HFFc6 (cell line): ENCODE measurements around the gene EXOC6. TPM values are rescaled to one million over a fixed set of nuclear protein-coding genes. Genes with fewer than 3 reads are reported as not detected.

ENCODE experiments used
- DNase-seq: peaks from one replicate; pipeline ENCODE4 v3.0.0-alpha.2; 2018
- H3K27ac Mint-ChIP-seq: 2 replicates; pipeline ENCODE4 v1.8.0; 2020; ENCODE audit warnings: mild to moderate bottlenecking, mixed read lengths
- H3K27me3 Mint-ChIP-seq: 2 replicates; pipeline ENCODE4 v1.8.0; 2021; ENCODE audit warnings: mild to moderate bottlenecking, moderate library complexity, mixed read lengths; ENCODE audit not compliant: insufficient read depth
- H3K36me3 Mint-ChIP-seq: 2 replicates; pipeline ENCODE4 v1.8.0; 2021; ENCODE audit warnings: low read depth, mixed read lengths
- H3K4me1 Mint-ChIP-seq: 2 replicates; pipeline ENCODE4 v1.8.0; 2020; ENCODE audit warnings: low read depth, mixed read lengths
- H3K4me3 Mint-ChIP-seq: 2 replicates; pipeline ENCODE4 v1.8.0; 2020; ENCODE audit warnings: mild to moderate bottlenecking, moderate library complexity, mixed read lengths
- H3K9me3 Mint-ChIP-seq: 2 replicates; pipeline ENCODE4 v1.8.0; 2020; ENCODE audit warnings: mild to moderate bottlenecking, mixed read lengths
- total RNA-seq, 6 experiments: library from RNA; stranded (reverse); fragmentation: NEBNext Ultra II Directional; extraction: Animal tissue kit (Norgen Biotek cat#: 25700); gene quantifications; 2 replicates in 1 of 6; 3 replicates in 5 of 6; pipeline ENCODE4 v1.2.3, GENCODE V29; 2021
- TF ChIP-seq, protein P1 (sequence below): fragments of 200-600 bp; sonication (generic); IDR thresholded peaks from 2 replicates; pipeline ENCODE4 v1.5.0; 2021; ENCODE audit warnings: antibody characterized with exemption, mild to moderate bottlenecking

The EXOC6 gene
- total RNA-seq, 6 experiments from 2014 or later: 5.7 to 8.6 (median 6.3) TPM

DNA sequence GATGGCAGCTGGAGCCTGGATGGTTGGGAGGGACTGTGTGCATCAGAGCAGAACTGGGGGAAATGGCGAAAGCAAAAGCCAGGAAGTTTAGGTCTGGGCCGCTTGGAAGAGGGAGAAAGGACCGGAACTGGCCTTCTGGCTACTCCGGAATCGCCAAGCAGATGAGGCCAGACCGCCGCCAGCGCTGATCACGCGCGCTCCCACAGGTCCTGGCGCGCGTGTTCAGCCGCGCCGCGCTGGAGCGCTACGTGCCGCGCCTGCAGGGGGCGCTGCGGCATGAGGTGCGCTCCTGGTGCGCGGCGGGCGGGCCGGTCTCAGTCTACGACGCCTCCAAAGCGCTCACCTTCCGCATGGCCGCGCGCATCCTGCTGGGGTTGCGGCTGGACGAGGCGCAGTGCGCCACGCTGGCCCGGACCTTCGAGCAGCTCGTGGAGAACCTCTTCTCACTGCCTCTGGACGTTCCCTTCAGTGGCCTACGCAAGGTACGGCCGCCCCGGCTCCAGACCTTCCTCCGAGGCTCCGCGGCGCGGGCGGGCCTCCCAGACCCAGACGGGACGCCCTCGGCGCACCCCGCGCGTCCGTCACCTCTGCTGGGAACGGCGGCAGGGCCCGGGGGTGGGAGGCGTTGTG lies 214.3 kb downstream of the EXOC6 start:
- TF ChIP-seq, protein P1, sequence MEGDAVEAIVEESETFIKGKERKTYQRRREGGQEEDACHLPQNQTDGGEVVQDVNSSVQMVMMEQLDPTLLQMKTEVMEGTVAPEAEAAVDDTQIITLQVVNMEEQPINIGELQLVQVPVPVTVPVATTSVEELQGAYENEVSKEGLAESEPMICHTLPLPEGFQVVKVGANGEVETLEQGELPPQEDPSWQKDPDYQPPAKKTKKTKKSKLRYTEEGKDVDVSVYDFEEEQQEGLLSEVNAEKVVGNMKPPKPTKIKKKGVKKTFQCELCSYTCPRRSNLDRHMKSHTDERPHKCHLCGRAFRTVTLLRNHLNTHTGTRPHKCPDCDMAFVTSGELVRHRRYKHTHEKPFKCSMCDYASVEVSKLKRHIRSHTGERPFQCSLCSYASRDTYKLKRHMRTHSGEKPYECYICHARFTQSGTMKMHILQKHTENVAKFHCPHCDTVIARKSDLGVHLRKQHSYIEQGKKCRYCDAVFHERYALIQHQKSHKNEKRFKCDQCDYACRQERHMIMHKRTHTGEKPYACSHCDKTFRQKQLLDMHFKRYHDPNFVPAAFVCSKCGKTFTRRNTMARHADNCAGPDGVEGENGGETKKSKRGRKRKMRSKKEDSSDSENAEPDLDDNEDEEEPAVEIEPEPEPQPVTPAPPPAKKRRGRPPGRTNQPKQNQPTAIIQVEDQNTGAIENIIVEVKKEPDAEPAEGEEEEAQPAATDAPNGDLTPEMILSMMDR: peak; percentile 79
- DNase-seq: no peak
- no peaks in the 10 kb centered on the region for H3K9me3 Mint-ChIP-seq
- H3K4me3 Mint-ChIP-seq: peak overlapping the region; percentile 83
- H3K27ac Mint-ChIP-seq: no peak overlapping the region
- H3K4me1 Mint-ChIP-seq: peaks cover 24% of the 10 kb centered on the region
- peaks cover 47% of the 10 kb centered on the region for H3K27me3 Mint-ChIP-seq
- H3K36me3 Mint-ChIP-seq: no peaks in the 10 kb centered on the region; the same call in 1 of the 2 replicates

GRCh38 chr10:93063144-93063976 lies 215.0 kb downstream of the EXOC6 start:
- TF ChIP-seq, protein P1: no peak
- Mint-ChIP-seq H3K27me3 (peaks cover 52% of the 10 kb centered on the region), H3K27ac (no peak overlapping the region), H3K9me3 (no peaks in the 10 kb centered on the region), H3K4me3 (peak overlapping the region; percentile 59), H3K4me1 (peaks cover 24% of the 10 kb centered on the region), H3K36me3 (no peaks in the 10 kb centered on the region; the same call in 1 of the 2 replicates)
- no peak for DNase-seq

GRCh38 chr10:93063977-93064660 lies 215.8 kb downstream of the EXOC6 start:
- Mint-ChIP-seq H3K4me1 (peaks cover 29% of the 10 kb centered on the region), H3K36me3 (no peaks in the 10 kb centered on the region; the same call in 1 of the 2 replicates), H3K27me3 (peaks cover 60% of the 10 kb centered on the region), H3K27ac (no peak overlapping the region), H3K9me3 (no peaks in the 10 kb centered on the region), H3K4me3 (peak overlapping the region; percentile 59; the same call in 1 of the 2 replicates)
- no peak for DNase-seq
- TF ChIP-seq, protein P1: no peak

DNA sequence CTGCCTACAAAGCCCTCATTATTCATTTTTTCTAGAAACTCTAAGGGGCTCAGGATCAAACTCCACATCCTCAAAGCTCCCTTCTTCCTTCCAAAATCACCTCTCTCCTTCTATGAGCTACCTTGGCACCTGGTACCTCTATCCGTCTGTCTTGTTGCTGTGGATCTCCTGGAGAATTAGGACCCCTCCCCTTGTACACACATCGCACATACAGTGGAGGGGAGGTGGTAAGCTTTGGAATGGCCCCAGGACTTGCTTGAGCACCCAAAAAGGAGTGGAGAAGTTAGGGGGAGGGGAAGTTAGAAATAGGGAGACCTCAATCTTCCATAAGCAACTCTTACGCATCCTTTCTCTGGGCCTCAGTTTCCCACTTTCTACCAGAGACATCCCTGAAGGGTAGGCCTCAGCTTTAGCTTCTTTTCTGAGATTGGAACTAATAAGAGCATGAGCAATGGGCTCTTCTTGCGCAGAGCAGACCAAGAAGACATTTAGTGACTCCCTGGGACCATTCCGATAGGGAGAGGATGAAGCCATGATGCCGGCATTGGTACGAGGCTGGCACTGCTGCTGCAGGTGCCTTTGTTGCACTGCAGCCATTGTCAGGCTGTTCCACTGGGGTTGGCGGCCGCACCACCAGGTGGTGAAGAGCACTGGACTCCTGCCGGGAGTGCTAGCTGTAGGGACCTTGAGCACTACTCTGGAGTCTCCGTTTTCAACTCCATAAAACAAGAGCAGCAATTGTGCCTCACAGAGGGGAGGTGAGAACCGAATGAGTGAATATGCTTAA lies 216.7 kb downstream of the EXOC6 start:
- DNase-seq: no peak
- H3K4me3 Mint-ChIP-seq: no peak overlapping the region
- no peak overlapping the region for H3K27ac Mint-ChIP-seq
- peaks cover 64% of the 10 kb centered on the region for H3K27me3 Mint-ChIP-seq
- H3K4me1 Mint-ChIP-seq: peaks cover 27% of the 10 kb centered on the region
- TF ChIP-seq, protein P1: no peak
- H3K9me3 Mint-ChIP-seq: no peaks in the 10 kb centered on the region
- H3K36me3 Mint-ChIP-seq: no peaks in the 10 kb centered on the region; the same call in 1 of the 2 replicates
